Upper lobe of right lung (tissue), 1 donor: Measurements from ENCODE around the gene PRR12. TPM values are rescaled to one million over a fixed set of nuclear protein-coding genes. Genes with fewer than 3 reads are reported as not detected.

Source experiments
- ATAC-seq: fragments of 200-7000 bp; cut with Tn5 transposase; one replicate; pipeline ENCODE4 v1.9.1; 2020; ENCODE audit warnings: mild to moderate bottlenecking, moderate library complexity
- DNase-seq: peaks from one replicate; pipeline ENCODE4 v3.0.0-alpha.2; 2020
- H3K27ac ChIP-seq: fragments of 200-600 bp; one replicate; pipeline ENCODE4 v1.8.0; 2022
- H3K27me3 ChIP-seq: fragments of 200-600 bp; one replicate; pipeline ENCODE4 v1.8.0; 2022; ENCODE audit warnings: mild to moderate bottlenecking
- H3K36me3 ChIP-seq: fragments of 200-600 bp; one replicate; pipeline ENCODE4 v1.8.0; 2022
- H3K4me1 ChIP-seq: fragments of 200-600 bp; one replicate; pipeline ENCODE4 v1.8.0; 2022
- H3K4me3 ChIP-seq: fragments of 200-600 bp; one replicate; pipeline ENCODE4 v1.8.0; 2022; ENCODE audit warnings: mild to moderate bottlenecking
- H3K9me3 ChIP-seq: fragments of 200-600 bp; one replicate; pipeline ENCODE4 v1.8.0; 2022
- CTCF ChIP-seq: fragments of 200-600 bp; IDR thresholded peaks from one replicate; pipeline ENCODE4 v1.8.0; 2022; ENCODE audit warnings: antibody characterized with exemption
- intact Hi-C: fragments of 100-400 bp; cut with DNase I; formaldehyde crosslinking; loops from one replicate; pipeline ENCODE4 v1.11.0; 2022
- total RNA-seq: library from RNA; stranded (reverse); fragmentation: NEBNext Ultra II Directional; extraction: Animal tissue kit (Norgen Biotek cat#: 25700); gene quantifications from one replicate; pipeline ENCODE4 v1.2.1, GENCODE V29; 2021
- donor health status: DM: no; HTN: yes; CAD: no; lungs with severe emphysema.

The PRR12 gene
- total RNA-seq, 1 donor from 2014 or later: 30.9 TPM

- intact Hi-C loops: no loop called here
- Histone ChIP-seq H3K27me3 (no peaks in the 10 kb centered on the region), H3K4me3 (no peak overlapping the region), H3K27ac (no peak overlapping the region), H3K36me3 (peaks cover 45% of the 10 kb centered on the region), H3K9me3 (no peaks in the 10 kb centered on the region), H3K4me1 (peaks cover 21% of the 10 kb centered on the region)
- DNase-seq (no peak), ATAC-seq (no peak)
- no peak for TF ChIP-seq CTCF
Observed at GRCh38 chr19:49559443-49559842, 31.5 kb upstream of the PRR12 start.

- H3K4me3 ChIP-seq: no peak overlapping the region
- H3K27ac ChIP-seq: peak overlapping the region; percentile 11
- peaks cover 45% of the 10 kb centered on the region for H3K36me3 ChIP-seq
- DNase-seq (no peak), ATAC-seq (no peak)
- intact Hi-C loops: no loop called here
- H3K9me3 ChIP-seq: no peaks in the 10 kb centered on the region
- no peak for TF ChIP-seq CTCF
- peaks cover 22% of the 10 kb centered on the region for H3K4me1 ChIP-seq
- H3K27me3 ChIP-seq: no peaks in the 10 kb centered on the region
Observed at GRCh38 chr19:49559928-49560327, 31.1 kb upstream of the PRR12 start.

- DNase-seq (peak; percentile 73), ATAC-seq (peak; percentile 63)
- Histone ChIP-seq H3K36me3 (peaks cover 40% of the 10 kb centered on the region), H3K27me3 (no peaks in the 10 kb centered on the region), H3K9me3 (no peaks in the 10 kb centered on the region), H3K4me3 (peak overlapping the region; percentile 4), H3K27ac (peak overlapping the region; percentile 42), H3K4me1 (peaks cover 22% of the 10 kb centered on the region)
- no peak for TF ChIP-seq CTCF
- intact Hi-C loops: no loop called here
Observed at GRCh38 chr19:49560358-49560900, 30.6 kb upstream of the PRR12 start.

GRCh38 chr19:49564616-49565045 lies 26.4 kb upstream of the PRR12 start:
- Histone ChIP-seq H3K36me3 (peaks cover 3% of the 10 kb centered on the region), H3K27ac (no peak overlapping the region), H3K4me1 (peaks cover 20% of the 10 kb centered on the region), H3K4me3 (no peak overlapping the region), H3K27me3 (no peaks in the 10 kb centered on the region), H3K9me3 (no peaks in the 10 kb centered on the region)
- intact Hi-C loops: no loop called here
- no peak for TF ChIP-seq CTCF
- no peak for DNase-seq
- ATAC-seq: no peak

GRCh38 chr19:49565261-49565660 lies 25.7 kb upstream of the PRR12 start:
- peaks cover 21% of the 10 kb centered on the region for H3K4me1 ChIP-seq
- intact Hi-C loops: no loop called here
- DNase-seq (no peak), ATAC-seq (no peak)
- peak overlapping the region; percentile 30 for H3K27ac ChIP-seq
- TF ChIP-seq CTCF: no peak
- H3K36me3 ChIP-seq: no peaks in the 10 kb centered on the region
- H3K27me3 ChIP-seq: no peaks in the 10 kb centered on the region
- no peak overlapping the region for H3K4me3 ChIP-seq
- H3K9me3 ChIP-seq: no peaks in the 10 kb centered on the region

GRCh38 chr19:49566302-49566701 lies 24.7 kb upstream of the PRR12 start:
- Histone ChIP-seq H3K9me3 (no peaks in the 10 kb centered on the region), H3K36me3 (no peaks in the 10 kb centered on the region), H3K4me1 (peaks cover 18% of the 10 kb centered on the region), H3K27ac (no peak overlapping the region), H3K4me3 (no peak overlapping the region), H3K27me3 (no peaks in the 10 kb centered on the region)
- no peak for DNase-seq
- ATAC-seq: no peak
- TF ChIP-seq CTCF: no peak
- intact Hi-C loops: no loop called here
